GM21723 (cell line): ENCODE results near the gene AQP4.

Experiments used
- ATAC-seq: cut with Tn5 transposase; IDR thresholded peaks from one replicate; pipeline ENCODE4 v1.9.1; 2021; ENCODE audit warnings: mild to moderate bottlenecking, moderate library complexity; ENCODE audit not compliant: unreplicated experiment

AQP4 gene

GRCh38 chr18:26865557-26865956, at the start of gene AQP4:
TSS of gene AQP4 (minus strand) at chr18:26865707. CDS start at chr18:26865689, 18 bp downstream.
- no peak for ATAC-seq

GRCh38 chr18:26911840-26912239, 46.3 kb upstream of the AQP4 start:
- ATAC-seq: no peak

GRCh38 chr18:26909599-26910290, 44.2 kb upstream of the AQP4 start:
- ATAC-seq: no peak

- ATAC-seq: no peak
Measured at GRCh38 chr18:26908906-26909305, 43.4 kb upstream of the AQP4 start.

- ATAC-seq: no peak
Measured at GRCh38 chr18:26902291-26902690, 36.8 kb upstream of the AQP4 start.

- no peak for ATAC-seq
Measured at GRCh38 chr18:26901020-26901419, 35.5 kb upstream of the AQP4 start.

GRCh38 chr18:26894426-26894825, 28.9 kb upstream of the AQP4 start:
- no peak for ATAC-seq

GRCh38 chr18:26893996-26894395, 28.5 kb upstream of the AQP4 start:
- no peak for ATAC-seq

- ATAC-seq: no peak
Measured at GRCh38 chr18:26888259-26888658, 22.8 kb upstream of the AQP4 start.

GRCh38 chr18:26875040-26875654, 9.6 kb upstream of the AQP4 start:
- no peak for ATAC-seq

- ATAC-seq: no peak
Measured at GRCh38 chr18:26874283-26874682, 8.8 kb upstream of the AQP4 start.

- peak; percentile 78 for ATAC-seq
Measured at GRCh38 chr18:26869640-26870039, 4.1 kb upstream of the AQP4 start.

- no peak for ATAC-seq
Measured at GRCh38 chr18:26868968-26869586, 3.6 kb upstream of the AQP4 start.

- no peak for ATAC-seq
Measured at GRCh38 chr18:26867471-26867870, 2.0 kb upstream of the AQP4 start.

- no peak for ATAC-seq
Measured at GRCh38 chr18:26864658-26865057, 849 bp downstream of the AQP4 start.

- ATAC-seq: no peak
Measured at GRCh38 chr18:26863921-26864497, 1.5 kb downstream of the AQP4 start.

GRCh38 chr18:26863122-26863879, 2.2 kb downstream of the AQP4 start:
- no peak for ATAC-seq

GRCh38 chr18:26862084-26862483, 3.4 kb downstream of the AQP4 start:
- no peak for ATAC-seq

GRCh38 chr18:26854292-26854881, 11.1 kb downstream of the AQP4 start:
- ATAC-seq: no peak

- ATAC-seq: no peak
Measured at GRCh38 chr18:26853401-26853800, 12.1 kb downstream of the AQP4 start.

GRCh38 chr18:26843760-26844159, 21.7 kb downstream of the AQP4 start:
- no peak for ATAC-seq
